ENCODE data around the gene APBB2.
"Not testable (repeated sequence)": the region's sequence is repeated elsewhere in the genome, so short reads cannot be mapped to it uniquely, and the experiment has no call there.

The APBB2 gene

DNA sequence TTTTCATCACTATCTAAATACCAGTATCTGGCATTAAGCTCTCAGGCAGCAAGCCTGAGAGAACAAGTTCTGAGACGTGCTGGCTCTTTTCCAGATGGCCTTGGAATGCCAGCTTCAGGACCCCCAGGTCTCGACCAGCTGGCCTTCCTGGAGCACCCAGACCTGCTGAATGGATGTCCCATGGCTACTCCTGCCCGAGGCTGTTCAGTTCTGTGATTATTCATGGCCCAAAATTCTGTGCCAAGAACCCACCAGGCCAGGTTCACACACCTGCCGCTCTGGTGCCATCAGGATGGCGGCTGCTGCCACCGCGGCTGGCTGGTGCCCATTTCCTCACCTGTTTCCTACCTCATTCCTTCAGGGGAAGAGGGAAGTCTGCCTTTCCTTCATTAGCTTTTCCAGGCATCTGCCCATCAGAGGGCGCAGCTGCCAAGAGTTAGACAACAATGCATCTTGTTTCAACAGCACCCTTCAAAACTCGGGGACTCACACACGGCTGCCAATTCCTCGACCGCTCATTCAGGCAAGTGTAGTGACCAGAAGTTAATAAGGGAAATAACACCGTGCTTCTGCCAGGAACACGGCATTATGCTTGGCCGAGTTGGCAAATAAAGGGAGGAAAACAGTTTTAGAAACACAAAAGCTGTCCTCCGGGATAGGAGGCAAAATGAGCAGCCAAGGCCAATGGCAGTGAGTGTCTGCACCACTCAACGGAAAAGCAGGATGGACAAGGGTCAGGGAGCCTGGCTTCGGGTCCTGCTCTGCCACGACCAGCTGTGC lies 290.8 kb downstream of the APBB2 start:
- Histone ChIP-seq H3K9me3 (ENCODE audit: control insufficient read depth, insufficient read depth, low read length) (no peaks in the 10 kb centered on the region), H3K79me2 (ENCODE audit: control insufficient read depth, low read length) (no peaks in the 10 kb centered on the region), H3K4me1 (ENCODE audit: control insufficient read depth, low read length) (peaks cover 7% of the 10 kb centered on the region), H3K36me3 (ENCODE audit: control insufficient read depth, low read length) (no peaks in the 10 kb centered on the region), H3K27ac (ENCODE audit: low read depth, low read length) (no peak overlapping the region), H3K4me3 (ENCODE audit: low read length) (no peak overlapping the region), H4K20me1 (ENCODE audit: control insufficient read depth, insufficient read depth, low read depth, low read length) (no peaks in the 10 kb centered on the region), H3F3A (ENCODE audit: control insufficient read depth, insufficient read depth) (peaks cover 6% of the 10 kb centered on the region; the same call in 1 of the 2 replicates), H3K27me3 (ENCODE audit: control insufficient read depth, low read length) (no peaks in the 10 kb centered on the region), H3K9me2 (replicated peaks; ENCODE audit: control insufficient read depth, low read length) (no peaks in the 10 kb centered on the region), H3K4me2 (ENCODE audit: low read length) (no peak overlapping the region)
- TF ChIP-seq EZH2phosphoT487 (IDR thresholded peaks at IDR 0.05; ENCODE audit: borderline replicate concordance, low read length), result no peak
- no peak for TF ChIP-seq CTCF (IDR thresholded peaks at IDR 0.05; ENCODE audit: low read depth, low read length, poor library complexity, severe bottlenecking)

GRCh38 chr4:40919976-40920375 lies 294.4 kb downstream of the APBB2 start:
- not testable (repeated sequence) for H3F3A ChIP-seq (ENCODE audit: control insufficient read depth, insufficient read depth); H4K20me1 ChIP-seq (ENCODE audit: control insufficient read depth, insufficient read depth, low read depth, low read length); H3K36me3 ChIP-seq (ENCODE audit: control insufficient read depth, low read length); H3K9me3 ChIP-seq (ENCODE audit: control insufficient read depth, insufficient read depth, low read length); H3K9me2 ChIP-seq (replicated peaks; ENCODE audit: control insufficient read depth, low read length); H3K4me1 ChIP-seq (ENCODE audit: control insufficient read depth, low read length); H3K79me2 ChIP-seq (ENCODE audit: control insufficient read depth, low read length); H3K27ac ChIP-seq (ENCODE audit: low read depth, low read length); H3K4me2 ChIP-seq (ENCODE audit: low read length); H3K27me3 ChIP-seq (ENCODE audit: control insufficient read depth, low read length); H3K4me3 ChIP-seq (ENCODE audit: low read length)

DNA sequence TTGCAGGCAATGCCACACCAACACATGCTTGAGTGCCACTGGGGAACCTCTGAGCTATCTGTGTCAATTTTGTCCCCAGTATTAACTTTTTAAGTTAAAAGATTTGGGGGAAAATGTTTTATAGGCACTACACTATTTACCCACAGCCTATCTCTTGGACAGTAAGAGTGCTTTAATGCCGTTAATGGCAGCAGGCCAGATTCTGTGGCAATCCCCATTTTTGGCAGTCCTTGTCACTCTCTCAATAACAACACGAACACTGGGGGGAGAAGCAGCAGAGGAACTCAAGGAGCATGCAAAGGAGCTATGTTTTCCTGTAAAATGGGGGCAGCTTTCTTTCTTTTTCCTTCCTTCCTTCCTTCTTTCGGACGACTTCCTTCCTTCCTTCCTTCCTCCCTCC lies 296.0 kb downstream of the APBB2 start:
- no peaks in the 10 kb centered on the region for H3K9me3 ChIP-seq (ENCODE audit: control insufficient read depth, insufficient read depth, low read length)
- no peak overlapping the region for H3K4me2 ChIP-seq (ENCODE audit: low read length)
- H3K36me3 ChIP-seq (ENCODE audit: control insufficient read depth, low read length), result no peaks in the 10 kb centered on the region
- H3K9me2 ChIP-seq (replicated peaks; ENCODE audit: control insufficient read depth, low read length), result no peaks in the 10 kb centered on the region
- H3K27ac ChIP-seq (ENCODE audit: low read depth, low read length), result no peak overlapping the region
- TF ChIP-seq EZH2phosphoT487 (IDR thresholded peaks at IDR 0.05; ENCODE audit: borderline replicate concordance, low read length) (no peak), CTCF (IDR thresholded peaks at IDR 0.05; ENCODE audit: low read depth, low read length, poor library complexity, severe bottlenecking) (no peak)
- H3K79me2 ChIP-seq (ENCODE audit: control insufficient read depth, low read length), result no peaks in the 10 kb centered on the region
- no peaks in the 10 kb centered on the region for H3F3A ChIP-seq (ENCODE audit: control insufficient read depth, insufficient read depth)
- H3K27me3 ChIP-seq (ENCODE audit: control insufficient read depth, low read length), result no peaks in the 10 kb centered on the region
- no peaks in the 10 kb centered on the region for H3K4me1 ChIP-seq (ENCODE audit: control insufficient read depth, low read length)
- H4K20me1 ChIP-seq (ENCODE audit: control insufficient read depth, insufficient read depth, low read depth, low read length), result no peaks in the 10 kb centered on the region
- H3K4me3 ChIP-seq (ENCODE audit: low read length), result no peak overlapping the region

- H3K4me2 ChIP-seq (ENCODE audit: low read length), result no peak overlapping the region
- no peaks in the 10 kb centered on the region for H3K27me3 ChIP-seq (ENCODE audit: control insufficient read depth, low read length)
- H3K9me2 ChIP-seq (replicated peaks; ENCODE audit: control insufficient read depth, low read length), result no peaks in the 10 kb centered on the region
- H3K9me3 ChIP-seq (ENCODE audit: control insufficient read depth, insufficient read depth, low read length), result no peaks in the 10 kb centered on the region
- TF ChIP-seq CTCF (IDR thresholded peaks at IDR 0.05; ENCODE audit: low read depth, low read length, poor library complexity, severe bottlenecking), result peak; percentile 71
- no peak for TF ChIP-seq EZH2phosphoT487 (IDR thresholded peaks at IDR 0.05; ENCODE audit: borderline replicate concordance, low read length)
- H3F3A ChIP-seq (ENCODE audit: control insufficient read depth, insufficient read depth), result no peaks in the 10 kb centered on the region
- H3K4me3 ChIP-seq (ENCODE audit: low read length), result no peak overlapping the region
- H3K27ac ChIP-seq (ENCODE audit: low read depth, low read length), result no peak overlapping the region
- H4K20me1 ChIP-seq (ENCODE audit: control insufficient read depth, insufficient read depth, low read depth, low read length), result no peaks in the 10 kb centered on the region
- H3K79me2 ChIP-seq (ENCODE audit: control insufficient read depth, low read length), result no peaks in the 10 kb centered on the region
- H3K36me3 ChIP-seq (ENCODE audit: control insufficient read depth, low read length), result no peaks in the 10 kb centered on the region
- H3K4me1 ChIP-seq (ENCODE audit: control insufficient read depth, low read length), result no peaks in the 10 kb centered on the region
Observed at GRCh38 chr4:40916880-40917279, 297.5 kb downstream of the APBB2 start.

All from DOHH2 (cell line).